ENCODE measurements around the gene DGKQ.
A peak's percentile ranks its signal among the peaks of the same experiment; 100 is the strongest.
"Not testable (repeated sequence)": the region's sequence is repeated elsewhere in the genome, so short reads cannot be mapped to it uniquely, and the experiment has no call there.

The DGKQ gene

DNA sequence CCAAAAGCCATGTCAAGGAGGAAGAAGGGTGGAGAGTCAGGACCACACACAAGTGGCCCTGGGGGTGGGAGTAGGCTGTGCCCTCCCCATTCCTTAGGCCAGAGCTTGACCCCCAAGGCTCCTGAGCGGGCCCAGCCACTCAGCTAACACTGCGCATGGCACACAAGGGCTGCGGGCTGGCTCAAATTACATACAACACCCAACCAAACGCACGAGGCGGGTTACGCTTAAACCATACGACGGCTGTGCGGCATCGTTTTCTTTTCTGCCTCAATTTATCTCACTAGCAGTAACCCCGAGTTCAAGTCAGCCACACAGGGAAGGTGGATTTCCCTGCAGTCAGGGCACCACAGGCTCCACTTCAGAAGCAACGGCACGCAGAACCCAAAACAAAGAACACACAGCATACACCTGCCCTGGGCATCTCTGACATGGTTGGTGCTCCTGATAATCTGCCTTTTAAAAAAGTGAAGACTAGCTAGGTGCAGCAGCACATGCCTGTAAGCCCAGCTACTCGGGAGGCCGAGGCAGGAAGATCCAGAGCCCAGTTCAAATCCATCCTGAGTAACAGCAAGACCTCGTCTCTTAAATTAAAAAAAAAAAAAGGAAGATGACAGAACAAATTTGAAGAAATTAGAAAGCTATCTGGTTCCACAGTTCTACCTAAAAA, 44.1 kb downstream of the DGKQ start:
- in situ Hi-C loops (cut with HindIII; ENCODE audit: low pct_unique_long_range_greater_than_20kb, low sequenced_read_pairs), result no loop called here
- TF ChIP-seq JUND (IDR thresholded peaks at IDR 0.05; ENCODE audit: low read depth), result no peak
- no peak for DNase-seq (ENCODE audit: low read depth in 1 of 2, low spot score in 1 of 2)

- in situ Hi-C loops (cut with HindIII; ENCODE audit: low pct_unique_long_range_greater_than_20kb, low sequenced_read_pairs); DNase-seq (ENCODE audit: low read depth in 1 of 2, low spot score in 1 of 2): not testable (repeated sequence)
Measured at GRCh38 chr4:927566-927965, 45.8 kb downstream of the DGKQ start.

GRCh38 chr4:926538-926937, 46.8 kb downstream of the DGKQ start:
- DNase-seq (ENCODE audit: low read depth in 1 of 2, low spot score in 1 of 2), result peak in 1 of 2 experiments; percentile 49

DNA sequence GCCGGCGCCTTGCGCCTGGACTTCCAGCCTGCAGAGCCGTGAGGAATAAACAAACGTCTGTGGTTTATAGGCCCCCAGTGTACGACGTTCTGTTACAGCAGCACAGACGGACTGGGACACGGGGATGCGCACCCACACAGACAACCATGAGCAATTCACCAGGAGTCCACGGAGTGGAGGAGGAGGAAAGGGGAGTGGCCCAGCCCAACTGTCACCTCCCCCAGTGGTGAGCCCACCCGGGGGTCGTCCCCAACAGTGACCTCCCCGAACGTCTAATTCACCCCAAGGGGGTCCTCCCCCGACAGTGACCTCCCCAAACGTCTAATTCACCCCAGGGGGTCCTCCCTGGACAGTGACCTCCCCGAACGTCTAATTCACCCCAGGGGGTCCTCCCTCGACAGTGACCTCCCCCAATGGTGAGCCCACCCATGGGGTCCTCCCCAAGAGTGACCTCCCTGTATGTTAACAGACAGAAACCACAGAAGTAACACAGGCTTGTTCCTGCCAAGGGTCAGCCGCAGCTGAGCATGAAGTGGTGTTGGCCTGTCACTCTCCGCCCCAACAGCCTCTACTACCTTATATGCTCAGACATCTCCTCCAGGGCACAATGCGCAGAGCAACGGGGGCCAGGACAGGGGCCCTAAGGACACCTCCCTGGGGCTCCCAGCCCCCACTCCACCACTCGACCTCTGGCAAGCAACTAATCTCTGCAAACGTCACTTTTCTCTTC, 47.4 kb downstream of the DGKQ start:
- in situ Hi-C loops (cut with HindIII; ENCODE audit: low pct_unique_long_range_greater_than_20kb, low sequenced_read_pairs), result no loop called here
- DNase-seq (ENCODE audit: low read depth in 1 of 2, low spot score in 1 of 2), result no peak
- no peak for TF ChIP-seq JUND (IDR thresholded peaks at IDR 0.05; ENCODE audit: low read depth)

More at GRCh38 chr4:926538-926937, 46.8 kb downstream of the DGKQ start:
- in situ Hi-C loops (cut with HindIII; ENCODE audit: low pct_unique_long_range_greater_than_20kb, low sequenced_read_pairs), result no loop called here
- TF ChIP-seq JUND (IDR thresholded peaks at IDR 0.05; ENCODE audit: low read depth), result no peak

GRCh38 chr4:925171-925570, 48.2 kb downstream of the DGKQ start:
- no peak for TF ChIP-seq JUND (IDR thresholded peaks at IDR 0.05; ENCODE audit: low read depth)
- DNase-seq (ENCODE audit: low read depth in 1 of 2, low spot score in 1 of 2), result no peak
- in situ Hi-C loops (cut with HindIII; ENCODE audit: low pct_unique_long_range_greater_than_20kb, low sequenced_read_pairs), result no loop called here

GRCh38 chr4:924107-925096, 49.0 kb downstream of the DGKQ start:
- no peak for TF ChIP-seq JUND (IDR thresholded peaks at IDR 0.05; ENCODE audit: low read depth)
- in situ Hi-C loops (cut with HindIII; ENCODE audit: low pct_unique_long_range_greater_than_20kb, low sequenced_read_pairs), result no loop called here
- DNase-seq (ENCODE audit: low read depth in 1 of 2, low spot score in 1 of 2), result no peak

DNA sequence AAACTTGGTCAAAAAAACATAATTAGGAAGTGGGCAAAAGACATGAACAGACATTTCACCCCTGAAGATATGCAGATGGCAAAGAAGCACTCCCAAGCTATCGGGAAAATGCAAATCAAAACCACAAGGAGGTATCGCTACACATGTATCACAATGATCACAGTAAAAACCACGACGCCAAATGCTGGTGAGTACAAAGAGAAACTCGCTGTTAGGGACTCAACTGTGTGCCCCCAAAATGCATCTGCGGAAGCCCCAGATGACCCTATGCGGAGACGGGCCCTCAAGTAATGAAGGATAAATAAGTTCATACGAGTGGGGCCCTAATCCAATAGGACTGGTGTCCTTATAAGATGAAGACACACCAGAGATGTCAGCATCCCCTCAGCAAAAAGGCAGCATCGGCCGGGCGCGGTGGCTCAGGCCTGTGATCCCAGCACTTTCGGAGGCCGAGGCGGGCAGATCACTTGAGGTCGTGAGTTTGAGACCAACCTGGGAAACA, 51.5 kb downstream of the DGKQ start:
- DNase-seq (ENCODE audit: low read depth in 1 of 2, low spot score in 1 of 2), result no peak
- no peak for TF ChIP-seq JUND (IDR thresholded peaks at IDR 0.05; ENCODE audit: low read depth)
- in situ Hi-C loops (cut with HindIII; ENCODE audit: low pct_unique_long_range_greater_than_20kb, low sequenced_read_pairs), result no loop called here

GRCh38 chr4:919004-919680, 54.2 kb downstream of the DGKQ start:
- DNase-seq (ENCODE audit: low read depth in 1 of 2, low spot score in 1 of 2); in situ Hi-C loops (cut with HindIII; ENCODE audit: low pct_unique_long_range_greater_than_20kb, low sequenced_read_pairs): not testable (repeated sequence)

DNA sequence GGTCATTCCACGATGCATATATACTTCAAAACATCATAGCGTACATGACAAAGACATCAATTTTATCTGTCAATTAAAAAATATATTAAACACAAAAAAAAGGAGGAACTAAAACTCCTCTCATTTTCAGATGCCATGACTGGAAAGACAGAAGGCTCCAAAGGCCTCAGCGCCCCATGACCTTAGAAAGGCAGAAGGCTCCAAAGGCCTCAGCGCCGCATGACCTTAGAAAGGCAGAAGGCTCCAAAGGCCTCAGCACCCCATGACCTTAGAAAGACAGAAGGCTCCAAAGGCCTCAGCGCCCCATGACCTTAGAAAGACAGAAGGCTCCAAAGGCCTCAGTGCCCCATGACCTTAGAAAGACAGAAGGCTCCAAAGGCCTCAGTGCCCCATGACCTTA, 54.8 kb downstream of the DGKQ start:
- DNase-seq (ENCODE audit: low read depth in 1 of 2, low spot score in 1 of 2); in situ Hi-C loops (cut with HindIII; ENCODE audit: low pct_unique_long_range_greater_than_20kb, low sequenced_read_pairs): not testable (repeated sequence)

DNA sequence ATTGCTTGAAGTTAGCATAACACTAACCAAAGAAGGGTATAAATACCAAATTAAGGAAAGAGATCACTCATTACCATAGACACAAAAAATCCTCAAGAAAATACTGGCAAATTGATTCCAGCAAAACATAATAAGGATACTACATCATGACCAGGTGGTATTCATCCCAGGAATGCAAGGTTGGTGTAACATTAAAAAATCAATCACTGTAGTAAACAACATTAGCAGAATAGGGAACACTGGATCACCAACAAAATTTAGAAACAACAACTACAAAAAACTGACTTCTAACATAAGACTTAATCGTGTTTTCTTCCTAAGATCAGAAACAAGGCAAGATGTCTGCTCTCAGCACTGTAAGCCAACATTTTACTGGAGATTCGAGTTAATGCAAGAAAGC, 55.4 kb downstream of the DGKQ start:
- no peak for DNase-seq (ENCODE audit: low read depth in 1 of 2, low spot score in 1 of 2)
- in situ Hi-C loops (cut with HindIII; ENCODE audit: low pct_unique_long_range_greater_than_20kb, low sequenced_read_pairs), result no loop called here
- TF ChIP-seq JUND (IDR thresholded peaks at IDR 0.05; ENCODE audit: low read depth), result no peak

DNA sequence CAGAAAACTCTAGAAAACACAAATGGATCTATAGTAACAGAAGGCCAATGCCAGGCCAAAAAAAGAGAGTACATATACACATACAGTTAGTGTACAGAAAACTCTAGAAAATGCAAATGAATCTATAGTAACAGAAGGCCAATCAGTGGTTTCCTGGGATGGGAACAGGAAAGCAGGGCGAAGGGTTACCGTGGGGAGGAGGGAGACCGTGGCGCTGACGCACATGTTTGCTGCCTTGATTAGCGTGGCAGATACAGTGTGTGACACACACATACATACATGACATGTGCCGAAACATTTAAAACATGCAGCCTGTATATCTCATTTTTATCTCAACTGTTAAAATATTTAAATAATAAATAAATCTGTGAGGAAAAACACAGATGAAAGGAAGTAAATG, 55.9 kb downstream of the DGKQ start:
- in situ Hi-C loops (cut with HindIII; ENCODE audit: low pct_unique_long_range_greater_than_20kb, low sequenced_read_pairs), result no loop called here
- DNase-seq (ENCODE audit: low read depth in 1 of 2, low spot score in 1 of 2), result no peak
- TF ChIP-seq JUND (IDR thresholded peaks at IDR 0.05; ENCODE audit: low read depth), result no peak

DNA sequence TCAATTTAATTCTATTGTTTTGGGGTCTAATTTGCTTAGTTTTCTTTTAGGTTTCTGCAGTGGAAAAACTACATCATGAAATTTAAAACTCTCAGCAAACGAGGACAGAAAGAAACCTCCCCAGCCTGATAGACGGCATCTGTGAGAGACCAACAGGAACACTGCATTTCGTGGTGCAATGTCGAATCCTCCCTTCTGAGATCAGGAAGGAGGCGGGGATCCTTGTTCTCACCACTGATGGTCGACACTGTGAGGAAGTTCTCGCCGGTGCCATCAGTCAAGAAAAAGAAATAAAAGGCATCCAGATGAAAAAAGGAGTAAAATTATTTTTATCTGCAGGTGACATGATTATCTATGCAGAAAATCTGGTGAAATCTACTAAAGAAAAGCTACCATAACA, 57.8 kb downstream of the DGKQ start:
- peak in 1 of 2 experiments; percentile 10 for DNase-seq (ENCODE audit: low read depth in 1 of 2, low spot score in 1 of 2)
- in situ Hi-C loops (cut with HindIII; ENCODE audit: low pct_unique_long_range_greater_than_20kb, low sequenced_read_pairs), result no loop called here
- TF ChIP-seq JUND (IDR thresholded peaks at IDR 0.05; ENCODE audit: low read depth), result no peak
